GM20431 (cell line): Measurements from ENCODE around the gene CFL1.

ENCODE experiments used
- in situ Hi-C: fragments of 300-500 bp; cut with MseI, MboI; formaldehyde crosslinking; loops from one replicate; pipeline ENCODE4 v1.15.0; 2020; ENCODE audit warnings: low sequenced_read_pairs; ENCODE audit not compliant: unreplicated experiment

The CFL1 gene

DNA sequence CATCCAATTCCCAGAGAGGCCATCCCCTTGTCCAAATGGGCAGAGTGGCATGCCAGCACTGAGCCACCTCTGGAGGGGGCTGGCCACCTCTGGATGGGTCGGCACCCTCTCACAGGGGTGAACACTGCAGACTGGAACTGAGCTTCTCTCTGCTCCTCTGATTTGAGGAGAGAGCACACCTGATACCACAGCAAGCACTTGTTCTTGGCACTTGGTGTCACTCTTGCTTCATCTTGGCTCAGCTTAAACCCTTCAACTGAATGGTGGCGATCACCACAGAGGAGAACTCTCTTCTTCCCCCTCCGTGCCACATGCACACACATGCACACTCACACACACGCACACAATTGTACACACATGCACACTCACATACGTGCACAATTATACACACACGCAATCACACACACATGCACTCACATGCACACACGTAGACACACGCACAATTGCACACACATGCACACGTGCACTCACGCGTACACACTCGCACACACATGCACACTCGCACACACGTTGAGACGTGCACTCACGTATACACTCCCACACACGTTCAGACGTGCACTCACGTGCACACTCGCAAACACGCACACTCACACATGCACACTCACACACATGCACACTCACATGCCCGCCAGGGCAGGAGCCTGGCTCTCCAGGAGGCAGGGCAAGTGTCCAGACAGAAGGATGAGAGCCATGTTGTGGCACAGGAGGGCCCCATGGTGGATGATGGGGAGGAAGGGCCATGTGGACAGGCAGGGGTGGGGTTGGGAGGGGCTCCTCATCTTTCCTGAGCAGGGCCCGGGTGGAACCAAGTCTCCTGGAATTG, 47.7 kb downstream of the CFL1 start:
- in situ Hi-C loops, result loop anchor here (10.0 kb wide), 1 partner anchor 95 kb away; the partner anchor contains the start of gene KAT5

DNA sequence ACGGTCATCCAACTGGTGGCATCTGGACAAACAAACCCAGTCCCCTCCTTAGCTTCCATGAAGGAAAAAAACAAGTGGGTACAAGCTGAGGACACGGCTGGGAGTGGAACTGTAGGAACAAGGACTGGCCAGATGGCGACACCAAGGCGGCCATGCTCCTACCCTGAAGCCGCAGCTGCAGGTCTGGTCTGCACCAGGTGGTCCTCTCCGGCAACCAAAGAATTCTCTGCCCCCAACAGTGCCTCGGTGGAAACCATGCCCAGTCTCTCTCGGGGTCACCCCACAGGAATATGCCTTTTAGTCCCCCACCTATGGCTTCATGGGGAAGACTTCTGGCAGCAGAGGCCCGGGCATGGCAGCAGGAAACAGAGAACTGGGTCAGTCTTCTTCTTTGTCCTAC, 48.5 kb downstream of the CFL1 start:
- in situ Hi-C loops, result no loop called here

DNA sequence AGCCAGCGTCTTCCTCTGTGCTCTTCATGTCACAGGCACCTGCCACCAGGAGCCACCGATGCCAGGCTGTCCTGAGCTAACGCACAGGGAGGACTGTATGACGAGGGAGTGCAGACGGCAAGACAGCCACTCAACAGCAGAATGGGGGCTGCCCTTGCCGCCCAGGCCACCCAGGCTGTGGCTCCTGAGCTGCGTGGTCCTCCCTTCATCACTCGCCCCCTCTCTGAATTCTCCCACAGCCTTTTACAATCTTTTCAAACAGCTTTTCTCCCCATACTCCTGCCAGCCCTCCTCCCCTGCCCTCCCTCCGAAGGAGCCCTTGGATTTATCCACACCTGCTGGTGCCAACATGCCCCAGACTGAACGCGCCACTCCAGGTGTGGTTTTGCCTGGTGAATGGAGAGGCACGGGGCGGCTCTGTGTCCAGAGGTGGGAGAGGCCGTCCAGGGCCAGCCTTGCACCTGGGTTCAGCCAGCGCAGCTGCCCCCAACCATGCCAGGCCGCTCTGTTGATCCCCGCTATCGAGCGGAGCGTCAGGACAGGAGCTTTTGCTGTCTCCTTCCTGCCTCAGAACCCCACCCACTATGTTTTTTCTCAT, 49.1 kb downstream of the CFL1 start:
- in situ Hi-C loops, result no loop called here

DNA sequence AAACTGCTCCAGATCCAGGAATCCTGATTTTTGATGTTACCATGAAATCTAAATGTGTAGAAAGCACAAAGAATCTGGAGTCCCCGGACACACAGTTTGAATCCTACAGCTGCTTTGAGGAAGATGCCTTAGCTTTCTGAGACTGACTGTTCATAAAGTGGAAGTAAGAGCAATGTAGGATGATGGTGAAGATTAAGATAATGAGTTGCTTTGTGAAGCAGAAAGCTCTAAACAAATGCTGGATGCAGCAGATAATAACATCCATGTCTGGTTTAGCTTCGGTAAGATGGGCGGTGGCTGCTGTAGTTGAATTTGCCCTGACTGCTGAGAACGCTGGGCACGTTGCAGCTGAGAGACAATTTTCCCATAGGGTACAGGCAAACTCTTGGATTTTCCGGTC, 51.0 kb downstream of the CFL1 start:
- in situ Hi-C loops, result no loop called here
